ENCODE data around the gene RAB12. TPM values are rescaled to one million over a fixed set of nuclear protein-coding genes. Genes with fewer than 3 reads are reported as not detected.
"Not testable (repeated sequence)": the region's sequence is repeated elsewhere in the genome, so short reads cannot be mapped to it uniquely, and the experiment has no call there.

The RAB12 gene
- polyA plus RNA-seq, 4 donors: 46.6 to 52.0 (median 47.8) TPM

GRCh38 chr18:8643326-8643878 lies 34.2 kb downstream of the RAB12 start:
- no peak for DNase-seq (ENCODE audit: low read depth in 4 of 4, low spot score in 3 of 4)

GRCh38 chr18:8647359-8647758 lies 38.1 kb downstream of the RAB12 start:
- DNase-seq (ENCODE audit: low read depth in 4 of 4, low spot score in 3 of 4): not testable (repeated sequence)

DNA sequence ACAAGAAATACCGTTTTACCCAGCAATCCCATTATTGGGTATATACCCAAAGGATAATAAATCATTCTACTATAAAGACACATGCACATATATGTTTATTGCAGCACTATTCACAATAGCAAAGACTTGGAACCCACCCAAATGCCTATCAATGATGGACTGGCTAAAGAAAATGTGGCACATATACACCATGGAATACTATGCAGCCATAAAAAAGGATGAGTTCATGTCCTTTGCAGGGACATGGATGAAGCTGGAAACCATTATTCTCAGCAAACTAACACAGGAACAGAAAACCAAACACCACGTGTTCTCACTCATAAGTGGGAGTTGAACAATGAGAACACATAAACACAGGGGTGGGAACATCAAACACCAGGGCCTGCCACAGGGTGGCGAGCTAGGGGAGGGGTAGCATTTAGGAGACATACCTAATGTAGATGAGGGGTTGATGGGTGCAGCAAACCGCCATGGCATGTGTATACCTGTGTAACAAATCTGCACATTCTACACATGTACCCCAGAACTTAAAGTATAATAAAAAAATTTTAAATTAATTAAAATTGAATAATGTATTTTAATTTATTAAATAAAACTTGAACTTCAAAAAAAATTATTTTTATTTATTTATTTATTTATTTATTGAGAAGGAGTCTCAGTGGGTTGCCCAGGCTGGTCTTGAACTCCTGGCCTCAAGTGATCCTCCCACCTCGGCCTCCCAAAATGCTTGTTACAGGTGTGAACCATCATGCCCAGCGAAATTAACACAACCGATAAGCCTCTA lies 42.4 kb downstream of the RAB12 start:
- not testable (repeated sequence) for DNase-seq (ENCODE audit: low read depth in 4 of 4, low spot score in 3 of 4)

DNA sequence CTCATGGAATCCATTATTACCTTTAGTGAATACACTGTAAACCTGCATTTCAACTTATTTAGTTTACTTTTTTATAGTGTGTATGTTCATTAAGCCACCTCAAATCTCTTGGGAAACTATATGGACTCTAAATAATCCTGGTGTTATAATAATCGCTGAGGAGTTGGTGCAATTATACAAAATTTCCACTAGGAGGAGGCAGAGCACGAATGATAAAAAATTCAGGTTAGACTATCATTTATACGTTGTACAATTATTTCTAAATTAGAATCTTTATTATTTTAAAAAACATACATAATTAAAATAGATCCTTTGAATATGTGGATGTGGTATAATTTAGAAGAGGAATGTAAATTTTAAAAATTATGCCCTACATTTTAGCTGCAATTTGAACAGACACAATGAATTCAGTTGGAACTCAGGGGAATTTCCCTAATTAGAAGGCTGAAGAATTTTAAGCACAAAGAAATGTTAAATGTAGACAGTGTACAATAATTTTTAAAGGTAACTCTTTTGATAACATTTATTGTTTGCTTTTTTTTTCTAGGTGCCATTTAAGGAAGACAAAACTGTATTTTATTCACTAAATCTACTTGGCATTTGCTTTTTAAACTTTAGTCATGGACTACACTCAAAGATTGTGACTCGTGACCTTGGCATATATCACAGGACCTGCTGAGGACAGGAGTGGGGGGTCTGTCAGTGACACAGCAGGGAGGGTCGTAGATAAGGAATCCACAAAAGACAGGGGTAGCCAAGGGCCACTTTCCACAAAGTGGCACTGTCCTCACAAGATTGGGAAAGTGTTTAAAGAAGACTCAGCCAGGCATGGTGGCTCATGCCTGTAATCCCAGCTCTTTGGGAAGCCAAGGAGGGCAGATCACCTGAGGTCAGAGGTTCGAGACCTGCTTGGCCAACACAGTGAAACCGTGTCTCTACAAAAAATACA lies 45.5 kb downstream of the RAB12 start:
- no peak for DNase-seq (ENCODE audit: low read depth in 4 of 4, low spot score in 3 of 4)

GRCh38 chr18:8656232-8656631 lies 47.0 kb downstream of the RAB12 start:
- DNase-seq (ENCODE audit: low read depth in 4 of 4, low spot score in 3 of 4): no peak

GRCh38 chr18:8657050-8657820 lies 48.0 kb downstream of the RAB12 start:
- DNase-seq (ENCODE audit: low read depth in 4 of 4, low spot score in 3 of 4): no peak

- no peak for DNase-seq (ENCODE audit: low read depth in 4 of 4, low spot score in 3 of 4)
These were observed 48.7 kb downstream of the RAB12 start for GRCh38 chr18:8657873-8658470.

GRCh38 chr18:8658858-8659485 lies 49.7 kb downstream of the RAB12 start:
- no peak for DNase-seq (ENCODE audit: low read depth in 4 of 4, low spot score in 3 of 4)

DNA sequence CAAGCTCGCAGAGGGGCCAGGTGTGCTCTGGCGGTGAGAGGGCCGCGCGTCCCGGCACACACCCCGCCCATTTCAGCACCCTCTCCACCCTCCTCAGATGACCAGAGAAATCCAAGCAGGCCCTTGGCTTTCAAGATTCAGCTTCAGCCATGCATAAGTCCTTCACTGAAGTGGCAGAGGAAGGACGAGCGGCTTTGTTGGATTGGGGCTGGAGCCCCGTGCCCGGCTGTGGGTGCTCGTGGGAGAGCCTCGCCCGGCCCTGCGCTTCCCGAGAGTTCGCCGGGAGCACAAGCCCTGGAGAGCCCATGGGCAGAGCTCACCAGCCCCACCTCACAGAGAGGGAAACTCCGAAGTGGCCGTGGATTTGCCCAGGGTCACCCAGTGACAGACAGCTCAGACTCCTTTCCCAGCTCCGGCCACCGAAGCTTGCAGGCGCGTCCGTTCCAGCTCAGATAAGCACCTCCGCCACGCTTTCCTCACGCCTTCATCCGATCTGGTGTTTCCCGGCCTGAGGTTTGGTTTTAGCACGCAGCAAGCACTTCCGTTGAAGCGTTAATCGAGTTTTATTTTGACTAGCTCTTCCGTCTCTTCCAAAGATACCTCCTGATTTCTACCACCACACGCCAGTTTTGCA lies 50.5 kb downstream of the RAB12 start:
- no peak for DNase-seq (ENCODE audit: low read depth in 4 of 4, low spot score in 3 of 4)

GRCh38 chr18:8660316-8660715 lies 51.1 kb downstream of the RAB12 start:
- DNase-seq (ENCODE audit: low read depth in 4 of 4, low spot score in 3 of 4): no peak

- peak in 3 of 4 donors; percentile 46 to 65 (median 47) for DNase-seq (ENCODE audit: low read depth in 4 of 4, low spot score in 3 of 4)
These were observed 52.7 kb downstream of the RAB12 start for GRCh38 chr18:8661754-8662559.

- no peak for DNase-seq (ENCODE audit: low read depth in 4 of 4, low spot score in 3 of 4)
These were observed 53.5 kb downstream of the RAB12 start for GRCh38 chr18:8662560-8663255.

DNA sequence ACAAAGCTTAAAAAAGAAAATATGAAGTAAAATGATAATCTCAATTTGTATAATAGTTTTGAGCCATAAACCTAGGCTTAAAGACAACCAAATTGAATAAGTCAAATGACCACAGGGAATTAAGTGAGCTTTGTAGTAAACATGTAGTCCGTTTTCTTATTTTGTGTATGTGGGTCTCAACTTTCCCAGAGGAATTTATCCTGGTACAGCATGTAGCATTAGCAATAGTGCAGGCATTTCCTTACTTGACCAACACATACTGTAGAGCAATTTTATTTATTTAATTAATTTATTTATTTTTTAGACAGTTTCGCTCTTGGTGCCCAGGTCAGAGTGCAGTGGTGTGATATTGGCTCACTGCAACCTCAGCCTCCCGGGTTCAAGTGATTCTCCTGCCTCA lies 58.6 kb downstream of the RAB12 start:
- DNase-seq (ENCODE audit: low read depth in 4 of 4, low spot score in 3 of 4): no peak

- no peak for DNase-seq (ENCODE audit: low read depth in 4 of 4, low spot score in 3 of 4)
These were observed 59.1 kb downstream of the RAB12 start for GRCh38 chr18:8668381-8668780.

GRCh38 chr18:8669571-8669970 lies 60.3 kb downstream of the RAB12 start:
- DNase-seq (ENCODE audit: low read depth in 4 of 4, low spot score in 3 of 4): no peak

GRCh38 chr18:8673256-8674209 lies 64.3 kb downstream of the RAB12 start:
- DNase-seq (ENCODE audit: low read depth in 4 of 4, low spot score in 3 of 4): no peak

GRCh38 chr18:8675057-8675456 lies 65.8 kb downstream of the RAB12 start:
- no peak for DNase-seq (ENCODE audit: low read depth in 4 of 4, low spot score in 3 of 4)

Data from left renal pelvis (tissue), 4 donors.